ENCODE data around the gene CEMIP.
"Not testable (repeated sequence)": the region's sequence is repeated elsewhere in the genome, so short reads cannot be mapped to it uniquely, and the experiment has no call there.

CEMIP gene

GRCh38 chr15:80958818-80959495 is 179.8 kb downstream of the CEMIP start:
- DNase-seq: no peak

DNA sequence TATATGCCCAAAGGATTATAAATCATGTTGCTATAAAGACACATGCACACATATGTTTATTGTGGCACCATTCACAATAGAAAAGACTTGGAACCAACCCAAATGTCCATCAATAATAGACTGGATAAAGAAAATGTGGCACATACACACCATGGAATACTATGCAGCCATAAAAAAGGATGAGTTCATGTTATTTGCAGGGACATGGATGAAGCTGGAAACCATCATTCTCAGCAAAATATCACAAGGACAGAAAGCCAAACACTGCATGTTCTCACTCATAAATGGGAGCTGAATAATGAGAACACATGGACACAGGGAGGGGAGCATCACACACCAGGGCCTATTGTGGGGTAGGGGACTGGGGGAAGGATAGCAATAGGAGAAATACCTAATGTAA is 186.3 kb downstream of the CEMIP start:
- not testable (repeated sequence) for DNase-seq

DNA sequence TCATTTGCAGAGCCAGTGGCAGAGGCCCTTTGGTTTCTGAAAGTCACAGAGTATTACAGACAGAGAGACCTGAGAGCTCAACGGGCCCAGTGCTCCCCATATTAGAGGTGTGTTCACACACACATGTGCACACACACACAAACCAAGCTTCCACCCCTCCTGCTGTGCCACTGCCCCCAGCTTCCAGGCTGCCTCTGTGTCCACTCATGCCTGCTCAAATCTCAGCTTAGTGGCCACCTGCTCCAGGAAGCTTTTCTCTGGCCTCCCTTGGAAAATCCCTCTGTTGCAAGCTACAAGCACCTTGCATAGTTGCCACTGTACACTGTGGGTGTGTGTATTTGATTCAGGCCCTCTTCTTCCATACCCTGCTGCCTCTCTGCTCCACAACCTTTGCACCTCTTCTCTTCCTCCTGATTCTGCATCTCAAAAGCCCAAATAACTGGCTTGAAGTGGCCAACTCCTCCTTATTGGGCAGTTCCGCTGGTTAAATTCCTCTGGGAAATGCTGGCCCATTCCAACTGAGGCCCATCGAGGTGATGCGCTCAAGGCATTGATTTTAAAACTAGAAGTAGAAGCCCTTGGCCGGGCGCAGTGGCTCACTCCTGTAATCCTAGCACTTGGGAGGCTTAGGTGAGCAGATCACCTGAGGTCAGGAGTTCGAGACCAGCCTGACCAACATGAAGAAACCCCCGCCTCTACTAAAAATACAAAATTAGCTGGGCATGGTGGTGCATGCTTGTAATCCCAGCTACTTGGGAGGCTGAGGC is 187.4 kb downstream of the CEMIP start:
- DNase-seq: no peak

- DNase-seq: no peak
These were observed 188.3 kb downstream of the CEMIP start for GRCh38 chr15:80967451-80967850.

- DNase-seq: no peak
These were observed 188.9 kb downstream of the CEMIP start for GRCh38 chr15:80967991-80968510.

- DNase-seq: no peak
These were observed 190.1 kb downstream of the CEMIP start for GRCh38 chr15:80969316-80969715.

- peak; percentile 59 for DNase-seq
These were observed 191.0 kb downstream of the CEMIP start for GRCh38 chr15:80970018-80970657.

DNA sequence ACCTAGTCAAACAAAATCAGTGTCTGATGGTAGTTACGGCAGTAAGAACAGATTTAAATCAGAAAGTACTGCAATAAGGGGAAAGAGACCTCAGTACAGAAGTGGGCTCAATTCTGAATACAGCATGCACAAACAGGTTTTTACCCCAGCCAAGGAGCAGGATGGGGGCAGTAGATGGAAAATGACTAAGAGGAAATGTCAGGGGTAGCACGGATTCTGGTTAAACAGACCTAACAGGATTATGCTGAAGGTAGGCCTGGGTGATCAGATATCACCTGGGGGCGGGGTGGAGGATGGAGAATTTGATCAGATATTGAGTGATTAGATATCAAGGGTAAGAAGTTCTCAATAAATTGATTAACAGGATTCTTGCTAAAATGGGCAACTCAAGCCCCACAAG is 191.5 kb downstream of the CEMIP start:
- DNase-seq: no peak

DNA sequence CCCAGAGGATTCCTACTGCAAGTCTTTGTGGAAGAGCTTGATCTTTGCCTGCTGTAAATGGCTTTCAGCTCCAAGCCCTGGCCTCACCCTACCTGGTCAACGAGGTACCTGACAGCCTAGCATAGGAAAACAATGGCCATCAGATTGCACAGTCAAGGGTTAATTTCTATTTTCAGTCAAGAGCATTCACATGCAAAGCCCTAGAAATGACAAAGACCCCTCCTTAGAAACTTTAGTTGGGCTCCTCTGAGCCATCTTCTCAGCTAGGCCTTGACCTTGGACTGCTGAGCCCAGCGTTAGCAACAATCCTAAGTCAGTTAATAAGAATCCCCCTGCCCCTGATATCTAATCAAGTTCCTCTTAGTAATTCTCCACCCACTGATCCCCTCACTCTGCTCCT is 192.0 kb downstream of the CEMIP start:
- DNase-seq: no peak

- no peak for DNase-seq
These were observed 193.1 kb downstream of the CEMIP start for GRCh38 chr15:80972276-80972675.

GRCh38 chr15:80974914-80975313 is 195.7 kb downstream of the CEMIP start:
- DNase-seq: no peak

DNA sequence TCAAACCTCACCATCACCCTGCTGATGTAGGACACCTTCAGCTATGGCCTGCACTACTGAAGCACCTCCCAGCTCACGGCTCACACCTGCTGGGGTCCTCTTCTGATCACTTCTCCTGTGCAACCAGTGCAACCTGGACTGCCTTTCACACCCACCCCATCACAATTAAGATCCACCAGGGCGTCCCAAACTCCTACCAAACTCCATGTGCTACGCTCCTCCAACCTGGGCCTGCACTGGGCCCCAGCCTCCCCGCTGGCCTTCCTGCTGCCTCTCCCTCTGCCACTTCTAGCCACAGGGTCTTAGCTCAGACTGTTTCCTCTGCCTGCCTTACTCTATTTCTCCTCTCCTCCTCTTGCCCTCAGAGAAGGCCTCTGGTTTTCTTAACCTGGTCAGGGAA is 197.7 kb downstream of the CEMIP start:
- DNase-seq: no peak

GRCh38 chr15:80977627-80978036 is 198.5 kb downstream of the CEMIP start:
- peak; percentile 24 for DNase-seq

GRCh38 chr15:80978685-80979329 is 199.6 kb downstream of the CEMIP start:
- no peak for DNase-seq

- DNase-seq: no peak
These were observed 200.5 kb downstream of the CEMIP start for GRCh38 chr15:80979538-80980200.

DNA sequence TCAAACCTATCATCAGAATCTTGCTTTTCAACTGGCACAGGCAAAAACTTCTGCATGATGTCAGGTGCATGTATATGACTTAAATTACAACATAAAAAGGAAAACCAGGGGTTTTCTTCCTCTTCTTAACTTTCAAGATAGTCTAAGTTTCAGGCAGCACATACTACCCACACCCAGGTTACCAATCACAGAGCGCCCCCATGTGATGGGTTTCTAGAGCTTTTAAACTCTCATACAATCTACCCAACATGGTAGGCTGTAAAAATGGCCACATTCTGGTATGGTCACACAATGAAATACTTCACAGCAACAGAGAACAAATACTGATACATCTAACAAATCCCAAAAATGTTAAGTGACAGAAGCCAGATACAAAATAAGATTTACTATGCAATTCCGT is 203.0 kb downstream of the CEMIP start:
- DNase-seq: no peak

GRCh38 chr15:80982839-80983238 is 203.7 kb downstream of the CEMIP start:
- DNase-seq: no peak

DNA sequence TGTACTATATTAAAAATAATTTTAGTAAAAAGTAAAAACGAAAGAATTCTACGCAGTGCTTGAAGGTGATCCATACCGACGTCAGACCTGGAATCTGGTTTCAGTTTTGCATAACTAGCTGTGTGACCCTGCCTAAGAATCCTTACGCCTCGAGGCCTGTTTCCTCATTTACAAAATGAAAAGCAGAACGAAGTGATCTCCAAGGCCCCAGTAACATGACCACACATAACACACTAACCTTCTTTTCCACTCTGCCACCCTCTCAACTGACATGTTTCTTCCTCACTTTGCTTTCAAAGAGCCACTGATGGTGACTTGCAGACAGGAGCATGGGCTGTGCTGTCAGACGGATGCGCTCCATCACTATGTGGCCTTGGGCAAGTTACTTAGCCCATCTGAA is 205.7 kb downstream of the CEMIP start:
- no peak for DNase-seq

GRCh38 chr15:80985981-80986380 is 206.8 kb downstream of the CEMIP start:
- DNase-seq: no peak

DNA sequence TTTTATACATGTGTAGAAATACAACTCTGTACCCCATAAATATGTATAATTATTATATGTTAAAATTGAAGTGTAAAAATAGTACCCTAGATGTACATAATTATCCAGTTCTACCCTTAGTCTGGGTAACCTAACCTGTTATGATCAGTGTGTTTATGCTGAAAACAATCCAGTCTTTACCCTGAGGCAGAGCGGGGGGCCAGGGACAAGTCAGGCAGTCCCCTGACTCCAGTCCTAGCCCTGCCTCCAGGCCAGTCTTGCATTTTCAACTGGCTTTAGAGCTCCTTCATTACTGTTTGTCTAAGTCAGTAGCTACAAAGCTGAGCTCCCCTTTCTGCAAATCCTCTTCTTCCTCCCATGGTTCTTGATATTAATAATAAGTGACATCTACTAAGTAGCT is 207.3 kb downstream of the CEMIP start:
- no peak for DNase-seq

- DNase-seq: no peak
These were observed 209.1 kb downstream of the CEMIP start for GRCh38 chr15:80988148-80988796.

- no peak for DNase-seq
These were observed 209.9 kb downstream of the CEMIP start for GRCh38 chr15:80989081-80989517.

All from T-helper 9 cell (primary cell).